Fibroblast of mammary gland (primary cell): Measurements from ENCODE around the gene GNA15.

Source experiments
- DNase-seq: peaks from one replicate; pipeline ENCODE4 v3.0.0-alpha.2; 2010; ENCODE audit warnings: low read depth
- H3K4me3 ChIP-seq: 2 replicates; pipeline ENCODE4 v1.5.1; 2011; ENCODE audit warnings: low read depth, mild to moderate bottlenecking, low read length, moderate library complexity; ENCODE audit not compliant: control insufficient read depth
- CTCF ChIP-seq: conservative IDR thresholded peaks from 2 replicates; pipeline ENCODE4 v1.5.1; 2011; ENCODE audit warnings: low read depth, low read length, inconsistent platforms; ENCODE audit not compliant: control insufficient read depth, insufficient read depth

GNA15 gene

DNA sequence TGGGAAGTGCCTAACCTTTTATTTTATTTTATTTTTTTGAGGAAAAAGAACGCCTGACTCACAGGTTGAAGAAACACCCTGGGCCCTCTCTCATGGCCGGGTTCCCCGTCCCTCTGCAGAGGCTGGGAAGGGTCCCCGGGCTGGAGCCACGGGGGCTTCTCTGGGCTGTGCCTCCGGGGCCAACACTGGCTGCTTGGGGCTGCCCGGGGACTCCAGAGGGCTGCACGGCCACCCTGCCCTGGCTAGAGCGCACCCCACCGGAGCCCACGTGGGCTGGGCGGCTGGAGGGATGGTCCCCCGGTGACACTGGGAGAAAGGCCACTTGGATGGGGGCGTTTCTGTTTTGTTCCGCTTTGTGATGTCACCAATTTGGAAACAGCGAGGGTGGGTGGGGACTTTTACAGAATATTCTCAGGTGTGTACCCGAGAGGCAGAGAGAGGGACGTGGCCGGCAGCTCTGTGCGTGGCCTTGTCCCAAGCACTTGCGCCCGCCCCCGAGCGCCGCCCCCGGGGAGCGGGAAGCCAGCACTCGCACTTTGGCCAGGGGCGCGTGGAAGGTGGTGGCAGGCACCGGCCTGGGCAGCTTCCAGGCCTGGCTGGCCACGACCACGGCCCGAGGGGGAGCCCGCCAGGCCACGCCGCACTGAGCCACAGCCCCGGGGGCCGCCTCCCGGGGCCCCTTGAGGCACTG, 13.9 kb upstream of the GNA15 start:
- TF ChIP-seq CTCF = no peak
- no peak overlapping the region for H3K4me3 ChIP-seq
- DNase-seq = no peak

GRCh38 chr19:3122512-3122870, 13.3 kb upstream of the GNA15 start:
- no peak for TF ChIP-seq CTCF
- DNase-seq = no peak
- no peak overlapping the region for H3K4me3 ChIP-seq

GRCh38 chr19:3123088-3123721, 12.6 kb upstream of the GNA15 start:
- no peak overlapping the region for H3K4me3 ChIP-seq
- no peak for TF ChIP-seq CTCF
- no peak for DNase-seq

GRCh38 chr19:3123956-3124355, 11.9 kb upstream of the GNA15 start:
- no peak for TF ChIP-seq CTCF
- no peak for DNase-seq
- no peak overlapping the region for H3K4me3 ChIP-seq

DNA sequence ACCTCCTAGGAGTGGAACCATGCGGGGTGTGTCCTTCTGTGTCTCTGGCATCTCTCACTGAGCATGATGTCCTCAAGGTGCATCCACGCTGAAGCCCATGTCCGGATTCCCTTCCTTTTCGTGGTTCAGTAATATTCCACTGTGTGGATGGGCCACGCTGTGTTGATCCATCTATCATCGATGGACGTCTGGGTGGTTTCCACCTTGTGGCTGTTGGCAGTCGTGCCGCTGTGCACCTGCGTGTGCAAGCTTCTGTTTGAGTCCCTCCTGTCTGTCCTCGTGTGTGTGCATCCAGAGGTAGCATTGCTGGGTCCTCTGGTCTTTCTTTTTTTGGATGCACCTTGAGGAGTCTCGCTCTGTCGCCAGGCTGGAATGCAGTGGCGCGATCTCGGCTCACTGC, 11.2 kb upstream of the GNA15 start:
- DNase-seq = no peak
- no peak for TF ChIP-seq CTCF

DNA sequence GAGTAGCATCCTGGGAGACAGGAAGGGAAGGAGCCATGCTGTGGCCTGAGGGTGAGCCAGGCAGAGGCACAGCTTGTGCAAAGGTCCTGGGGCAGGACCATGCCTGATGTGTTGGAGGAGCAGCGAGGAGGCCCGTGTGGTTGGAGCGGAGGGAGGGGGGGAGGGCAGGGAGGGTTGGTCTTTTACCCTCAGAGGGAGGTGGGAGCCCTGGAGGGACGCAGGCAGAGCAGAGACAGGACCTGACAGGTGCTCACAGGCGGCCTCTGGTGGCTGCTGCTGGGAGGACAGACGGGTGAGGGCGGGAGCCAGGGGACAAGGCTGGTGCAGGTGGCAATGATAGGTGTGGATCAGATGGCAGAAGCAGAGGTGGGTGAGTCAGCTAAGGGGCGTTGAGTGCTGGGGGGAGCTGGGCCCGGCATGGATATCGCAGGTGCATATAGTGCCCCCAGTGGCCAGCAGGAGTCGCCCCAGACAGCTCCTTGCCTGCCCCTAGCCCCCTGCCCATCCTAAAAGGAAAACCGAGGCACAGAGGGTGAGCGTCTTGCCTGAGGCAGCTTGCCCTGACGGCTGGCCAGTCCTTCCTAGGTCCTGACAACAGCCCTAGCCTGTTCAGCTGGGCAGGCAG, 9.8 kb upstream of the GNA15 start:
- no peak overlapping the region for H3K4me3 ChIP-seq
- peak; percentile 37 for DNase-seq
- TF ChIP-seq CTCF = peak; percentile 74

More for the DNA sequence above, 11.2 kb upstream of the GNA15 start:
- no peak overlapping the region for H3K4me3 ChIP-seq

DNA sequence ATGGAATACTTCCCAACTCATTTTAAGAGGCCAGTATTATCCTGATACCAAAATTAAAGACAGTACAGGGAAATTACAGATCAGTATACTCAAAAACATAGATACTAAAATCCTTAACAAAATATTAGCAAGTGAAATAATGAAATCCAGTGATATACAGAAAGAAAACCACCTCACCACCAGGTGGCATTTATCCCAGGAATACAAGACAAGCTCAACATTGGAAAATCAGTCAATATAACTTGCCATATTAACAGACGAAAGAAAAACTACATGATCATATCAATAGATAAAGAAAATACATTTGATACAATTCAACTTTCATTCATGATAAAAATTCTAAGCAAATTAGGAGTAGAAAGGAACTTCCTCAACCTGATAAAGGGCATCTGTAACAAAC, 6.7 kb upstream of the GNA15 start:
- DNase-seq = peak; percentile 78
- peak; percentile 62 for TF ChIP-seq CTCF
- no peak overlapping the region for H3K4me3 ChIP-seq
